Duodenal mucosa (tissue), 2 donors: ENCODE results near the gene ARMC9.

Source experiments
- H3K27ac ChIP-seq: one replicate; pipeline ENCODE4 v1.7.0; 2013; ENCODE audit warnings: low read depth, low read length
- H3K27me3 ChIP-seq, 2 donors: one replicate each; pipeline ENCODE4 v1.7.0; 2013; ENCODE audit warnings: low read length in 2 of 2, control low read depth in 1 of 2; ENCODE audit not compliant: insufficient read depth in 2 of 2, control insufficient read depth in 1 of 2
- H3K36me3 ChIP-seq, 2 donors: one replicate each; pipeline ENCODE4 v1.7.0; 2013; ENCODE audit warnings: low read length in 2 of 2, control low read depth in 1 of 2; ENCODE audit not compliant: insufficient read depth in 2 of 2, control insufficient read depth in 1 of 2
- H3K4me1 ChIP-seq, 2 donors: one replicate each; pipeline ENCODE4 v1.7.0; 2013; ENCODE audit warnings: low read length in 2 of 2, control low read depth in 1 of 2; ENCODE audit not compliant: insufficient read depth in 2 of 2, control insufficient read depth in 1 of 2
- H3K4me3 ChIP-seq, 2 donors: one replicate each; pipeline ENCODE4 v1.7.0; 2013; ENCODE audit warnings: low read length in 2 of 2, low read depth in 1 of 2
- H3K9ac ChIP-seq, 2 donors: one replicate each; pipeline ENCODE4 v1.7.0; 2013; ENCODE audit warnings: low read length in 2 of 2, low read depth in 1 of 2
- H3K9me3 ChIP-seq, 2 donors: one replicate each; pipeline ENCODE4 v1.7.0; 2013; ENCODE audit warnings: low read length in 2 of 2, control low read depth in 1 of 2; ENCODE audit not compliant: control insufficient read depth in 1 of 2

The ARMC9 gene

DNA sequence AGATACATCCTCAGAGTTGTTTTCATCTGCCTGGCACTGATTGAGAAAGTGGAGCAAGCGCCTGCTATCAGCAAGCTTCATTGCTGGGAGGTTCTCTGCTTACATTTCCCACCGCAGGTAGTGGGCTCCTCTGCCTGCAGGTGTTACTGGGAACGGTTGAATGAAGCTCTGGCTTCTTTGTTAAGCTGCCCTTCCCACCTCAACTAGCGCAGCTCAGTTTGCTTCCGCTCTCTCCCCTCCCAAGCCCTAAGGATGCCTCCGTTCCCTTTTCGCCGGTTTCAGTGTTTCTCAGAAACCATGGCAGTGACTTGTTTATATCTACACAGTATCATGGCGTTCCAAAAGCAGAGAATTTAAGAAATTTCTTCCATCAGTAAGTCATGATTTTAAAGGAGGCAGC lies 124.9 kb downstream of the ARMC9 start:
- Histone ChIP-seq H3K9ac (no peak overlapping the region), H3K4me3 (no peak overlapping the region), H3K9me3 (no peaks in the 10 kb centered on the region), H3K36me3 (no peaks in the 10 kb centered on the region), H3K27me3 (no peaks in the 10 kb centered on the region), H3K27ac (no peak overlapping the region), H3K4me1 (peaks cover 6 to 14% of the 10 kb centered on the region in 2 donors)

DNA sequence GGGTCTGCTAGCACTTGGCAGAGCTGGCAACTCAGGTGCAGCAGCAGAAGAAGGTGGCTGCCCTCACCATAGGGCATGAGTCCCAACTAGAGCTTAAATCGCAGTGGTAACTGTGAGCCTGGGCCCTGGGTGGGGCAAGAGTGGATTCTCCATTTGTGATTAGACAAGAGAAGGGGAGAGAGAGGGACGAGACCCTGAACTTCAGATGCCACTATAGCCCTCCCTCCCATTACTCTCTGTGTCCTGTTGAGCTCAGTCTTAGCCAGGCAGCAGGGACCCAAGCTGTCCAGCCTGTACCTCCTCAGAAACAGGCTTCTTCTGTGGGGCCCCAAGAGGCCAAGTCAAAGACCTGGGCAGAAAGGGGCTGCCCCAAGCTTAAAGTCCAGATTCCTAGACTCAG lies 127.4 kb downstream of the ARMC9 start:
- Histone ChIP-seq H3K36me3 (no peaks in the 10 kb centered on the region), H3K27ac (no peak overlapping the region), H3K27me3 (no peaks in the 10 kb centered on the region), H3K9me3 (no peaks in the 10 kb centered on the region), H3K9ac (no peak overlapping the region), H3K4me1 (no peaks in the 10 kb centered on the region), H3K4me3 (no peak overlapping the region)

GRCh38 chr2:231326404-231326803 lies 128.0 kb downstream of the ARMC9 start:
- no peak overlapping the region for H3K27ac ChIP-seq
- H3K27me3 ChIP-seq: no peaks in the 10 kb centered on the region
- no peak overlapping the region for H3K9ac ChIP-seq
- no peaks in the 10 kb centered on the region for H3K36me3 ChIP-seq
- no peak overlapping the region for H3K4me3 ChIP-seq
- H3K4me1 ChIP-seq: no peaks in the 10 kb centered on the region
- H3K9me3 ChIP-seq: no peaks in the 10 kb centered on the region

GRCh38 chr2:231330311-231330710 lies 131.9 kb downstream of the ARMC9 start:
- H3K27ac ChIP-seq: no peak overlapping the region
- no peak overlapping the region for H3K4me3 ChIP-seq
- no peaks in the 10 kb centered on the region for H3K27me3 ChIP-seq
- no peaks in the 10 kb centered on the region for H3K9me3 ChIP-seq
- H3K4me1 ChIP-seq: no peaks in the 10 kb centered on the region
- no peak overlapping the region for H3K9ac ChIP-seq
- H3K36me3 ChIP-seq: no peaks in the 10 kb centered on the region

GRCh38 chr2:231331533-231331932 lies 133.1 kb downstream of the ARMC9 start:
- Histone ChIP-seq H3K9ac (no peak overlapping the region), H3K4me1 (no peaks in the 10 kb centered on the region), H3K27me3 (no peaks in the 10 kb centered on the region), H3K27ac (no peak overlapping the region), H3K4me3 (no peak overlapping the region), H3K36me3 (no peaks in the 10 kb centered on the region), H3K9me3 (no peaks in the 10 kb centered on the region)

GRCh38 chr2:231332388-231332787 lies 134.0 kb downstream of the ARMC9 start:
- Histone ChIP-seq H3K27me3 (no peaks in the 10 kb centered on the region), H3K27ac (no peak overlapping the region), H3K9ac (no peak overlapping the region), H3K36me3 (no peaks in the 10 kb centered on the region), H3K4me3 (no peak overlapping the region), H3K9me3 (no peaks in the 10 kb centered on the region), H3K4me1 (no peaks in the 10 kb centered on the region)

DNA sequence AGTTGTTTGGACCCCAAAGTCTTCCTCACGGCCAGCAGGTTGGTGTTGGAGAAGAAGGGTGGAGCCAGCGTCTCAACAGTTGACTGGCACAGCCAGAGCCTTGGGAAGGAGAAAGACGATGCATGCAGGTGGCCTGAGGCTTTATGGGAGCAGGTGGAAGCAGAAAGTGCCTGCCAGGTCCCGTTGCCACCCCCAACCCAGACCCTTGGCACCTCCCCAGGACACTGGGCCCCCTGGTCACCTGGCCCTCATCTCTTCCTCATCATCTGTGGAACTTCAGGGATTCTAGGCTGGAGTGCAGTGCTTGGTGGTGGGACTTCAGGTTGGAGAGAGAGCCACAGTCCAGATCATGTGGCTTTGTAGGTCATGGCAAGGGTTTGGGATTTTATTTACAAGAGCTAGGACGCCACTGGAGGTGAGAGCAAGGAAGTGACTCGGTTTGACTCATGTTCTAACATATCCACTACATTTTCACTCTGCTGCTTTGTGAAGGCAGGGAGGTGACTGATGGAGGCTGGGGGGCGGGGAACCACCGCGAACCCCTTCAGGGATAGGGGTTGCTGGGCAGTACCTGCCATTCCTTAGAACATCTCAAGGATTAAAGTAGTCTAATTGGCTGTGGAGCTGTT lies 134.6 kb downstream of the ARMC9 start:
- H3K27ac ChIP-seq: no peak overlapping the region
- no peak overlapping the region for H3K9ac ChIP-seq
- H3K9me3 ChIP-seq: no peaks in the 10 kb centered on the region
- H3K4me1 ChIP-seq: no peaks in the 10 kb centered on the region
- H3K27me3 ChIP-seq: no peaks in the 10 kb centered on the region
- no peaks in the 10 kb centered on the region for H3K36me3 ChIP-seq
- H3K4me3 ChIP-seq: no peak overlapping the region

DNA sequence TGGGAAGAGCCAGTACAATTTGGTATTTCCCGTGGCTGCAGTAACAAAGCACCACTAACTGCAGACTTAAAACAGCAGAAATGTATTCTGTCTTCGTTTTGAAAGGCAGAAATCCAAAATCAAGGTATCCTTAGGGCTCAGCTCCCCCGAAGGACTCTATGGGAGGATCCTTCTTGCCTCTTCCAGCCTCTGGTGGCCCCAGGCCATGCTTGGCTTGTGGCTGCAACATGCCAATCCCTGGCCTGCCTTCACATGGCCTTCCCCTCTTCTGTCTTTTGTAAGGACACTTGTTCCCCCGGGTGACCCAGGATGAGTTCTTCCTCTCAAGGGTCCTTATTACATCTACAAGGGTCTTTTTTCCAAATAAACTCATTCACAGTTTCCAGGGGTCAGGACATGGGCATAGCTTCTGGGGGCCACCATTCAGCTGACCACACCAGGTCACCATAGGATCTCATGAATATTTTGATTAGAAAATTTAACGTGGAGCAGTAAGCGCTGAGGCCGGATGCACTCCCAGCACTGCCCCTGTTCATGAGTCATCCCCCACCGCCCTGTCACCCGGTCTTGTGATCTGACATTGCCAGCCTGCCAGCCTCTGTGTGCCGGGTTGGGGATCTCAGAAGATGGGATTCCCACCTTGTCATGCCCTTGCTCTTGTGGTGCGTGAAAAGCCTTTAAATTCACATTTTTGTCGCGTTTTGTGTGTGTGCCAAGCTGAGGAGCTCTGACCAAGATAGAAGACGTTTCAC lies 135.9 kb downstream of the ARMC9 start:
- H3K4me3 ChIP-seq: no peak overlapping the region
- H3K27ac ChIP-seq: no peak overlapping the region
- H3K4me1 ChIP-seq: no peaks in the 10 kb centered on the region
- no peaks in the 10 kb centered on the region for H3K9me3 ChIP-seq
- H3K36me3 ChIP-seq: no peaks in the 10 kb centered on the region
- H3K27me3 ChIP-seq: no peaks in the 10 kb centered on the region
- H3K9ac ChIP-seq: no peak overlapping the region

- no peaks in the 10 kb centered on the region for H3K4me1 ChIP-seq
- H3K9me3 ChIP-seq: no peaks in the 10 kb centered on the region
- no peaks in the 10 kb centered on the region for H3K27me3 ChIP-seq
- no peaks in the 10 kb centered on the region for H3K36me3 ChIP-seq
- no peak overlapping the region for H3K4me3 ChIP-seq
- no peak overlapping the region for H3K9ac ChIP-seq
- no peak overlapping the region for H3K27ac ChIP-seq
Measured at GRCh38 chr2:231334981-231335380, 136.6 kb downstream of the ARMC9 start.

- H3K9me3 ChIP-seq: no peaks in the 10 kb centered on the region
- H3K36me3 ChIP-seq: no peaks in the 10 kb centered on the region
Measured at GRCh38 chr2:231335591-231335990, 137.2 kb downstream of the ARMC9 start.

More at GRCh38 chr2:231335591-231335990, 137.2 kb downstream of the ARMC9 start:
- Histone ChIP-seq H3K27ac (no peak overlapping the region), H3K4me3 (no peak overlapping the region), H3K4me1 (no peaks in the 10 kb centered on the region), H3K27me3 (no peaks in the 10 kb centered on the region), H3K9ac (no peak overlapping the region)
